Medulla oblongata (tissue), 1 donor: Measurements from ENCODE around the gene UBAC1.

ENCODE experiments used
- DNase-seq: peaks from one replicate; pipeline ENCODE4 v3.0.0-alpha.2; 2015; ENCODE audit errors: extremely low spot score

Gene UBAC1, protein sequence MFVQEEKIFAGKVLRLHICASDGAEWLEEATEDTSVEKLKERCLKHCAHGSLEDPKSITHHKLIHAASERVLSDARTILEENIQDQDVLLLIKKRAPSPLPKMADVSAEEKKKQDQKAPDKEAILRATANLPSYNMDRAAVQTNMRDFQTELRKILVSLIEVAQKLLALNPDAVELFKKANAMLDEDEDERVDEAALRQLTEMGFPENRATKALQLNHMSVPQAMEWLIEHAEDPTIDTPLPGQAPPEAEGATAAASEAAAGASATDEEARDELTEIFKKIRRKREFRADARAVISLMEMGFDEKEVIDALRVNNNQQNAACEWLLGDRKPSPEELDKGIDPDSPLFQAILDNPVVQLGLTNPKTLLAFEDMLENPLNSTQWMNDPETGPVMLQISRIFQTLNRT

DNA sequence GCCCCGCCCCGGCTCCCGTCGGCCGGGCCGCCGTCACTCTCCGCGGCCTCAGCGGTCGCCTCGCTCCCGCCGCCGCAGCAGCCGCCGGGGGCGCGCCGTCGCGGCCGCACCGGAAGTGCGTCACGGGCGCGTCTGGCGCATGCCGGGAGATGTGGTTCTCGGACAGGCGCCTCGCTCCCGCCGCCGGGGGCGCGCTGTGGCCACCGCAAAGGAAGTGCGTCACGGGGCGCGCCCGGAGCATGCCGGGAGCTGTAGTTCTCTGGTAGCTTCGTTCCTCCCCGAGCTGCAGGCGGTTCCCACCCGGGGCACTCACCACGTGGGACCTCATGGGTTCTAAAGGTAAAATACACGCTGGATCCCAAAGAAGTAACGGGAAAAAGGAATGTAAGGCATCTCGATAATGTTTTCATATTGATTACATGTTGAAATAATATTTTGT is at the start of gene UBAC1:
Gene UBAC1, minus strand, starts transcription at position 97 of the 439 bp plus-strand sequence. CDS start 211 bp downstream, outside the sequence.
- peak; percentile 97 for DNase-seq

DNA sequence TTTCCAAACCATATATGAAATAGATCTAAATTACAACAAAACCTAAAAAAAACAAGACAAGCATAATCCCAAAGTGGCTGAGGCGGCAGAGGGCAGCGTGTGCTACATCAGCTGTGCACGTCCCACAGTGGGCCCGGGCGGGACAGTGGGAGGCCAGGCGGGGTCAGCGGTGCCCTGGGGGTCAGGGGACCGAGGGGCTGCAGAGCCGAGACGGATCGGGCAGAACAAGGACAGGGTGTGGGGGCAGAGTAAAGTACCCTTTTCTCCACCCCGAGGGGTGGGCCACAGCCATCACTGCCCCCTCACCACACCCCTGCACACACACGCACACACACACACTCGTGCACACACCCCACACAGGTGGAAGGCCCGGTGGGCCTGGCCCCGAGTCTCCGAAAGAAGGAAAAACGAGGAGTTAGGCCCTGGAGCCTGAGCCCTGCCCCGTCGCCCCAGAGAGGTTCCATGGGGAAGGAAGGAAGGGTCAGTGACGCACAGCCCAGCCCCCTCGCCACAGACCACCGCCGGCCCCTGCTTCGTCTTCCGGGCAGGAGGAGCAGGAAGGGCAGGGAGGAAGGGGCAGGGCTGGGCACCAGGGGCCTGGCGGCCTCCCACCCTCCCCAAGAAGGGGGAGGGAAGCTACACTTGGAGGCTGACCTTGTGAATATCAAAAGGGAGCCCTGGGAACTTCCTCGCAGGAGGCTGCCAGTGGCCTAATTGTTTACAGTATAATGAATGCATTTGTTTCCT is 49.6 kb upstream of the UBAC1 start:
- DNase-seq: no peak

DNA sequence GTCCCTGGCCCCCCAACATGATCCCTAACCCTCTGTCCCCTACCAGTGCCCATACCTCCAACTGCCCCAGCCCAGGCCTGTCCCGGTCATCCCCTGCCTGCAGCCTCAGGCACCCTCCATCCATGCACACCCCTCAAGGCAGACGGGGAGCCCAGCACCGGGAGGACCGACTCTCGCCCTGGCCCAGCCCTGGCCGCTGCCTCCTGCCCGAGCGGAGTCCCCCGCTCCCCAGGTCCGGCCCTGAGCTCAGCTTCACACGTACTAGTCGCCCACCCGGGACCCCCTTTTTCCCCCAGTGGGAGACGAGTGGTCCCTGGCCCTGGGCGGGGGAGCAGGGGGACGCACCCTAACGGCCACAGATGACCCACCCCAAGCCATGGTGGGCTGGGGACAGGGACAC is 49.0 kb upstream of the UBAC1 start:
- DNase-seq: no peak

DNA sequence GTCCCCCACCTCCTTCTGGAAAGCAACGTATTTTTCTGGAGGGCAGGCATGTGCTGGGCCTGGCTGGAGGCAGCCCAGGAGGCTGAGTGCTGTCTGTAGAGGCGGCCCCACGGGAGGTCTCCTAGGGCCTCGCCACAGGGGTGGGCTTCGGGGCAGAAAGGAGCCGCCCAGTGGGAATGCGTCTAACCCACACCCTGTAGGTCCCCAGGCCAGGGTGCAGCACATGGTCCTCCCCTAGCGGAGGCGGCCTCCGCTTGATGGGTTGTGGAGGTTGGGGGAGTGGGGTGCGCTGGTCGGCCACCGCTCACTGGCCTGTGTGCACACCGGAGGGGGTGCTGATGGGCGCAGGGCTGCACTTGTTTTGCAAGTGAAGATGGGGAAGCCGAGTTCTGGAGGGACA is 48.3 kb upstream of the UBAC1 start:
- no peak for DNase-seq

DNA sequence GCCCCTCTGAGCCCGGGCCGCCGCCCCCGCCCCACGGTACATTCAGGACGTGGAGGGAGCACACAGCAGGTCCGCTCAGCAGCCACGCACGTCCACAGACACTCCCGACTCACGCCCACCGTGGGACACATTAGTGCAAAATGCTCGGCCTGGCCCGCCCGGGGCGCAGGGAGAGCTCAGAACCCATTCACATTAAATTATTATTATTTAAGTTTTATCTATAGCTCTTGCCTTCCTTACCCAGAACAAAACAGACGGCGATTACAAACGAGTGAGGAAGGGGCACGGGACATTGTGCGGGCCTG is 47.5 kb upstream of the UBAC1 start:
- DNase-seq: no peak

DNA sequence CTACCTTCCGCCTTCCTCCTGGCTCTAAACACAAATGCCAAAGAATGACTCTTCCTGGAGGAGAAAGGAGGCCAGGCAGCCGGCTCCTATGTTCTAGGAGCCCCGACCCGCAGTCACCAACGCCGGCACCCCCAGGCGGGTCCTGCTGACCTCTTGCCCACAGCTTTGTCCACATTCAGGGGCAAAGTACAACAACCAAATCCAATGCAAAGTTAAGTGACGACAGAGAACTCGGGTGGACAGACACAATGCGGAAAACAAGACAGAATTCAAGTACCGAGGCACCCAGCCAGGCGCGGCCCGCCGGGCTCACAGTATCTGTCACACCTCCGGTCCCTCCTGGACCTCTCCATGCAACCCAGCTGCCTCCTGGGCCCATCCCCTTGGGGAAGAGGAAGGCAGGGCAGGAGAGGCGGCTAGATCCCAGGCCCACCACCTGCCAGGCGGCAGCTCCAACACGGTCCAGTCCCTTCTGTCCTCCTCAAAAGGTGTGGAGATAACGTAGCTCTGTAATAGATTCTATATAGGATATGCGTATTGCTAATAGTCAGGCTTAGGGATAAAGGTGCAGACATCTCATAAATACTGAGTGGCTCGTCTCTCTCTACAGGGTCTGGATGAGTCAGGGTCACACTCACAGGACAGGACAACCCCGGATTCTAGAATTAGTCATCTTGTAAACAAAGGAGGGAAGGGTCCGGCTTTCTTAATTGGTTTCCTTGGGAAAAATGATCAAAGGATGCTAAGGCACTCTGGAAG is 46.9 kb upstream of the UBAC1 start:
- no peak for DNase-seq

DNA sequence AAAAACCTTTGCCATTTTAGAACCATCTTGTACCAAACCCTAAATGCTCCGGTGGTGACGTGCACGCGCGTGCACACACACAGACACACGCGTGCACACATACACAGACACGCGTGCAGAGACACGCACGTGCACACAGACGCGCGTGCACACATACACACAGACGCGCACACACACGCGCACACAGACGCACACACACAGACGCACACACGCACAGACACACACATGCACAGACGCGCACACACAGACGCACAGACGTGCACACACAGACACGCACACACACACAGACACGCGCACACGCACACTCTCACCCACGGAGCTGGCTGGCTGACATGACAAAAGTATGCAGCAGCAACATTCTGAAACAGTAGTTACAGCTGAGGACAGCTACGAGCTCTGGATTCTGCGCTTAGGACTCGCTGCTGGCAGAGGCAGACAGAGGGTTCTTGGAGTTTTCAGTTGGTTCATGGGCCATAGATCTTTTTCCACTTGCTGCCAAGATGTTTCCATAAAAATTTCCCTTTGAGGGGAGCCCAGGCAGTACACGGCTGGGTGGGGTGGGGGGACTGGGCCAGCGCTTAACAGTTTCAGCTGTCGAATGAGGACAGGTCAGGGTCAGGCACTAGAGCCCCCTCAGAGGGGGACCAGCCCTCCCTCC is 46.2 kb upstream of the UBAC1 start:
- DNase-seq: no peak

DNA sequence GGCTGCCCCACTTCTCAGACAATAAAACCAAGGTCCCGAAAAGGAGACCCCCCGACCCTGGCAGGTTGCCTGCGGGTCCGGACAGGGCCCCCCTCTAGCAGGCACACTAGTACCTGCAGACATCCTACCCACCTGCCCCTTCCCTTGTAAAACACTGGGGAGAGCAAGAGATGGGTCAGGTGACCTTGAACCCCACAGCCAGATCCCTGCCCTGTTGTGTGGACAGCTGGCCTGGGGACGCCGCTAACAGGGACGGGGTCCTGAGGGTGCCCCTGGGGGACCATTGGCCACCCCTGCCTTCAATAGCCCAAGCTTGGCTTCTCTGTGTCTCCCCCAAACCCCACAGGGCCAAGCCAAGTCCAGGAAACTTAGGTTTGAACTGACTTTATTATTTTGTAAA is 45.0 kb upstream of the UBAC1 start:
- DNase-seq: no peak

DNA sequence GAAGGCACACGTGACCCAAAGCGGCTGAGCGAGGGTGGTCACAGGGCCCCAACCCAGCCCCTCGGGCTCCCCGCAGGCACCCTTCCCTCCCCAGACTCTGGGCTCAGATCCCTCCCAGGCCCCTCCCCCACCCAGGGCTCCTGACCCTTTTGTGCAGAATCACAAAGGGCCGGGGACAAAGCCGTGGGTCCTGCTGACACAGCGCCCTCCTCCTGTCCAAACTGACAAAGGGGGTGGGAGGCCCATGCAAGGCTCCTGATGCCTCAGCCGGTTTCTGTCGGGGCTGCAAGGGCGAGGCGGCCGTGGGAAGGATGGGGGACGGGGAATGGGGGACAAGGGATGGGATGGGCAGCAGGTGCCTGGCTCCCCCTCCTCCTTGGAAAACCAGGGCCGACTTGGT is 43.5 kb upstream of the UBAC1 start:
- DNase-seq: no peak

DNA sequence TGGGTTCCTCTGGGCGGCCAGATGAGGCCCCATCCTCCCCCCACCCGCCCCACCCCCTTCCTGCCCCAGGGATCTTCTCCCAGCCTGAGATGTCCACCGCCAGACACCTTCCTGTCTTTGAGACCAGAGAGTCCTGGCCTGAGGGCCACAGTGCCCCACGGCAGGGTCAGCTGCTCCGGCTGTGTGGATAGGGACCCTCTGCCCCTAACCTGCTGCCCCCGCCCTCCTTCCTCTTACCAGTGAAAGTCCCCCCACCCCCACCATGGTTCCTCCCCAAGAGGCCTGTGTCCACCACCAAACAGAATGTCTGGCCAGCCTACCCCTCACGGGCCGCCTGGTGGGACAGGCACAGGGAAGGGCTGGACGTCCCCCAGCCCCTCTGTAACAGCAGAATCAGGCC is 43.0 kb upstream of the UBAC1 start:
- DNase-seq: no peak

DNA sequence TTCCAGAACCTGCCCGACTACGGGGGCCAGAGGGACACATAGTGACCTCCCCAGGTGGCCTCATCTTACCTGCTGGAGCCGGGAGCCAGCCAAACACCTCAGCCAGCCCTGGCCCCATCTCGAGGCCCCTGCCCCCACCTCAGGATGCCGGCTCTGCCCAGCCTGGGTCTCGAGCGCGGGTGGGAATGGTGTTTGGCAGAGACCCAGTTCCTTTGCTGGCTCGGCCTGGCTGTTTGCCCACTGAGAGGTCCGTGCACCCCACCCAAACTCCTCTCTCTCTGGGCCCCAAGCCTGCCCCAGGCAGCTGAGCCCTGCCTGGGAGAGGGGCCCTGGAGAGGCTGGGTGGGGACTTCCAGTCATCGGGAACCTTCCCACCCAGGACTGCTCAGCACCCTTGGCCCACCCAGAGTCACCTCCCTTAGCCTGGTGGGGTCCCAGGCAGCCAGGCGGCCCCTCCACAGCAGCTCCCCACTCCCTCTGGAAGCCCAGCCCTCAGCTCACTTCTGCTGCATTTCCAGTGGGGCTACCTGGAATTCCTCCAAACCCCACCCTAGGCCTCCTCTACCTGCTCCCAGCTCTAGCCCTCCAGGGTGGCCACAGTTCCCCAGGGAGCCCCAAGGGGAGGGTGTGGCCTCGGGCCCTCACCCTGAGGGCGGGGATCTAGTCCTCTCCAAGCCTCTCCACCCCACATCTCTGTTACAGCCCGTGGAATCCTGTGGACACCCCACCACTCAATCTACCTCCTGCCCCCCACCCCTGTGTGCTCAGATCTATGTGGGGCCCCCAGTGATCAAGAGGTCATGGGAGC is 42.4 kb upstream of the UBAC1 start:
- DNase-seq: no peak

DNA sequence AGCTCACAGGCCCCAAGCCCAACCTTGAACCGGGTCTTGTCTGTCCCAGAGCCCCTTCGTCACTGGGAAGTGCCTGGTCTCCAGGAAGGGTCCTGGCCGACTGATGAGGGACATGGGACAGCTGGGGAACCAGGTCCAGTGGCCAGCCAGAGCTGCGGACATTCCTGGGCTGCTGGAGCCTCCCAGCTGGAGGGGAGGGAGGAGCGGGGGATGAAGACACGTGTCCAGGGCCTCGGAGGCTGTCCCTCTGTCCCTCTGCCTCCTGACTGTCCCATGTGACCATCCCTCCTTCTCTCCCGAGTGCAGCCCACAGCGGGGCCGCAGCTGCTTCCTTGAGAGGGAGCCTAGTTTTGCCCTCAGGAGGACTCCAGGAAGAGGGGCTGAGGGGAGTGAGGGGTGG is 41.7 kb upstream of the UBAC1 start:
- DNase-seq: peak; percentile 52

DNA sequence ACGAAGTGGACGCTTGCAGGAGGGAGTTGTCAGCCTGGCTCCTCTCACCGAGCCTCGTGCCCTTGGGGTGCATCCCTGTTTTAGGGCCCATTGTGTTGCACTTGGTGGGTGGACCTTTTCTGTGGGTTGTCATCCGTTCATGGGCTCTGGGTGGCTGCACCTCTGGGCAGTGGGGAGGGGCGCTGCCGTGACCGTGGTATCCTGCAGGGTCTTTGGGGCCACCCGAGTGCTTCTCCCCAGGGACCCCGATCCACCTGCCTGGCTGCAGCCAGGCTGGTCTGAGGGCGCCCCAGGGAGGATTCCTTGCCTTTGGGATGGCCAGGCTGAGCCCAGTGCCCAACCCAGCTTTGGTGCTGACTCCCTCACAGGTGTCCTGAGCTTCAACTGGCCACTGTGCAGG is 41.0 kb upstream of the UBAC1 start:
- DNase-seq: no peak

DNA sequence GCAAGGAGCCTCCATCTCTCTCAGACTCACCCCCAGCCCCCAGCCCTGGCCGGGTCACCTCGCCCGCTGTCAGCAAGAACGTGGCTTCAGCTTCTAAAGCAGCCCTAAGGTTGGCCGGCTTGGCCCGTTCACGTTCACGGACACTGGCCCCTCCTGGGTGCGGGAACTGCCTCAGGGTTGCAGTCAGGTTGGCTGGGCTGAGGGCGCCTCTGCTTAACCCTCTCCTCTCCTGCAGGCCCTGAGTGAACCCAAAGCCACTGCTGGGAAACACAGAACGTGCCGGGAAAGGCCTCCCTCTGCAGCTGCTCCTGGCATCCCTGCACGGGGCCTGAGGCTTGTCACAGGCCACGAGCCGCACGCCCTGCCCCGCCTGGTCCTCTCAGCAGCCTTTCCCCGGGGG is 40.1 kb upstream of the UBAC1 start:
- no peak for DNase-seq

DNA sequence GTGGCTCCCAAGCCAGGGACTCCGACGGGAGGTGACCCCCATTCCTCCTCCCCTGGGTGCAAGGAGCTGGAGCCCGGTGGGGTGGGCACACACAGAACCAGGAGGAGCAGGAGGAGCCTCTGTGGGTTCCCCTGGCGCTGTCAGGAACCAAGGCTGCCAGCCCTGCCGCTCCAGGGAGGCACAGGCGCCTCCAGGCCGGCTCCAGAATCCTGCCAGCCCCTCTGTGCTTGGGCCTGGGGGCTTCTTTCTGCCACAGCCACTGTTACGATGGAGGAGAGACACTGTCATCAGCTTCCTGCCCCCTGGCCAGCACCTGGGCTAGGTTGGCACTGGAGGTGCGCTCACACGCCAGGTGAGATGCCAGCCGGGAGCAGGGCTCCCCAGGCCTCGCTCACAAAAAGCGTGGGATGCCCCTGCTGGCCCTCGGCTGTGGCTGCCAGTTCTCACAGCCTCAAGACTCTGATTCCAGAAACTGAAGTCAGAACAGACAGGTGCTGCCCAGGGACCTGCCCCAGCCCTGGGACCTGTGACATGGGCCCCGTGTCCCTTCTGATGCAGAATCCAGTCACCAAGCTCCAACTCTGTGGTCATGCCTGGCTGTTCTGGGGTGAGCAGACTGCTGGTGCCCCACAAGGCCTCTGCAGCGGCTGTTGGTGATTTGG is 37.4 kb upstream of the UBAC1 start:
- DNase-seq: no peak

DNA sequence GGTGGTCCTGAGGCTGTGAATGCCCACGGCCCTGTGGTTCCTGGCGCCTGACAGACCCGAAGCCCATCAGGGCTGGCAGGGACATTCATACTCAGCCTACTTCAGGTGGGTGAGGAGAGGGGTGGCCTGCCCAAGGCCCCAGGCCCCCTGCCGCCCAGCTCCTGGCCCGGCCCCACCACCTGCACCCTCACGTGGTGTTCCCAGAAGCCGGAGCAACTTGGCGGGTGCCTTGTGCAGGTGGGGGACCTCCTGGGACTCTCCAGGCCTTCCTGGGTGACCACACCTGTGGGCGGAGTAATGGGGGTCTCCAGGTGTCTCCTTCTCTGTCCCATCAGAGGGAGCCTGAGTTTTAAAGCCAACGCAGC is 36.8 kb upstream of the UBAC1 start:
- no peak for DNase-seq

DNA sequence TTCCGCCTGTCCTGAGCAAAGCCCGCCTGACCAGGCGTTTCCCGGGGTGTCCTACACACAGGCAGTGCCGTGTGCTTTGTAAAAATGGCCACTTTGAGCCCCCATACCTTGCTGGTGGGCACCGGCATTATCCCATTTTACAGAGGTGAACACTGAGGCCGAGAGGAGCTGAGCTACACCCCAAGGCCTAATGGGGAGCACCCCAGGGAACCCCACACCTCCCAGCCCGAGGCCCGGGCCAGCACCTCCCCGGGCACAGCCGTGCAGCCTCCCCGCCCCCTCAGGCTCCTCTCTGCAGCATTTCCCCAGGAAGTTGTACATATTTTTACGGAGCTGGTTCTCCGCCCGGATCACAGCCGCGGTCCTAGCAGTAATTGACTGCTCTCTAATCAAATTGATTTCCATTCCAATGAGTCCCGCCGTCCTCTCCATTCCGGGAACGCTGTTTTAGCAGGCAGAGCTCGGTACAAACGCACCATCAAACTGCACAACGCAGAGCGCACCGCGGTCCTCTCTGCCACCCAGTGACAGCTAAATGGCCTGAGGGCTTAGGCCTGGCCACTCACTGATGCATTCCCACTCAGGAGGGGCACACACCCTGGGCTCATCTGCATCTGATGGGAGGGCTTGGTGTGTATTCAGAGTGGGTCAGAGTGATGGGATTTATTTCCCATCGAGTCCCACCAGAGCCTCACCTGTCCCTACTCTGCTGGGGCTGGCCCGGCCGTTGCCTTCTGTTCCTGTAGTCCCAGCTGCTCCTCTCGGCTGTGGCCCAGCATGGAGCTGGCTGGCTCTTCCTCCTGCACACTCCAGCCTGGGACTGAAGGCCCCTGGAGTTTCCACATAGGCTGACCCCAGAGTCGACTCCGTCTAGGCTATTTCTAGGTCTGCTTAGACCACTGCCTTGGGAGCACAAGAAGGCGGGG is 36.2 kb upstream of the UBAC1 start:
- no peak for DNase-seq

DNA sequence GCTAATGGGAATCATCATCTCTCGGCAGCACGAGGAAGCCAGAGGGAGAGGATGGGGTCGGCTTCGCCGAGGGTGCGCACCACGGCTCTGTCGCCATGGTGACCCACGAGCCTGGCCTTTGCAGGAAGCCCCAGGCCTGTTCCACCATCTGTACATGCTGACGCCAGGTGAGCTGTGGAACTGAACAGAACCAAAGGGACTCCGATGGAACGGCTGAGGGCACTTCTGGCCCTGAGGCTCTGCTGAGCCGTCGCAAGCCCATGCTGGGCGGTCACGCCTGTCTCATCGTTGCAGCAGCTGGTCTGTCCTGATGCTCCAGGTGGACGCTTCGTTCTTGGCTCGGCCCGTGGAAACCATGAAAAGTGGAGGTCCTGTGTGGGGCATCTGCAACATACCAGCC is 34.6 kb upstream of the UBAC1 start:
- no peak for DNase-seq

DNA sequence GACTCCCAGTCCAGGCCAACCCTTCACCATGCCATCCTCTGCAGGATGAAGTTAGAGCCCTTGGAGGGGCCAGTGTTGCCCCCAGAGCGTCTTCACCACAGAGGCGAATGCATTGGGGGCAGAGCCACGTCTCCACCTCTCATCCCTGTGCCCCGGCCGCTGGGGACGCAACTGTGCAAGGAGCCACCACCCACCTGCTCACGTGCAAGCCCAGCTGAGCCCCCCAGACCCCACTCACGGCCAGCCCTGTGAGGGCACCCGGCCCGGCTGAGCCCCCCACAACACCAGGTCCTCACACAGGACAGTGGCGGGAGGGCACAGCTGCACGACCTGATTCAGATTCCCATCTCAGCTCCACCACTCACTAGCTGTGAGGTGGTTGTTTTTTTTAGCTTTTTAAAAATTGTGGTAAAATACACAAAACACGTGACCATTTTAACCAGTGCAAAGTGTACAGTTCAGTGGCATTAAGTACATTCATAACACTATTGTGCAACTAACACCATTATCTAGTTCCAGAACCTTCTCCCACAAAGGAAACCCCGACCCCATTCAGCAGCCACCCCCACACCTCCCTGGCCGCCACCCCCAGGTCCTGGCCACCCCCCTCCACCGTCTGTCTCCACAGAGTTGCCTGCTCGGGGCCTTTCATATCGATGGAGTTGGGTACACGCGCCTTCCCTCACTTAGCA is 33.5 kb upstream of the UBAC1 start:
- no peak for DNase-seq
